ENCODE data around the gene CTNNBIP1.

Gene CTNNBIP1

DNA sequence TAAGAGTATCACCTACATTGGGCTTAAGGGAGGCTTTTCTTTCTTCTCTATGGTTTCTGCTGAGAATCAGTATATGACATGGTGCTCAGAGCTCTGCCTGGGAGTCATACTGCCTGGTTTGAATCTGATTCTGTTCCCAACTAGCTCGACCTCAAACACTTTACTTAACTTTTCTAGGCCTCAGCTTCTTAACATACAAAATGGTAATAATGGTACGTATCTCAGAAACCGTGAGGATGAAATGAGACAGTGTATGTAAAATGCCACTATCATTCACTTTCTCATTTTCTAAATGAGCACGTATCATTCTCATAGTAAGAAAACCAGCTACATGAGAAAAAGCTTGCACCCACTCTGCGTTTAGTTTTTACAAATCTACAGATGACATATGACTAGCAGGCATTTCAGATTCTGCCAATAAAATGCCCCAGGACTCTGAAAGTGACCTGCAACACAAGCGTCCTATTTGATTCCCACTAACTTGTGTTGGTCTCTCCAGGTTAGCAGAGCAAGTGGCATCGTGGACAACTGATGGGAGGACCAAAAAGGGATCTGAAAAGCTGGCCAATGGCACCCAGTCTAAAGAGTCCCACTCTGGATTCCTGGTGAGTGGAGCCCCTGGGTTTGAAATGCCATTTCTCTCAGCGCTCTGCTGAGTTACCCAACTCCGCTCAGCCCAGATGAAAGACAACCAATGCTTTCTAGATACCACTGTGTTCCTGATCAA lies 6.1 kb downstream of the CTNNBIP1 start:
- no peak for FAIRE-seq

DNA sequence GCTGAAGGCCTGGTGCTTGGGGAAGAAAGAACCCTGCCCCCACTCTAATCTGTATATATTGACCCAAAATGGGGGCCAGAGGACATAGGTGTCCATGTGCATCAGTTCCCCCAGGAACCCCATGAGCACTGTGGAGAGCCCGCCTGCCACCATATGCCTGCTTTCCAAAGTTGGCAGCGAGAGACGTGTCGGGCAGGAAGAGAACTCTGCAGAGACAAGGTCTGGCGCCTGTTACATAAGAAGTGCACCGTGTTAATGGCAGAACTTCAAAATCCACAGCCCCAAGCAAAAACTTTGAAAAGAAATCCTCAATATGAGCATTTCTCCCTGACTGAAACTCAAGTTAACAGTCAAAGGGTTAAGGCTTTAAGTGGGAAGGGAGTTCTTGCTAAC lies 8.0 kb downstream of the CTNNBIP1 start:
- FAIRE-seq = no peak

DNA sequence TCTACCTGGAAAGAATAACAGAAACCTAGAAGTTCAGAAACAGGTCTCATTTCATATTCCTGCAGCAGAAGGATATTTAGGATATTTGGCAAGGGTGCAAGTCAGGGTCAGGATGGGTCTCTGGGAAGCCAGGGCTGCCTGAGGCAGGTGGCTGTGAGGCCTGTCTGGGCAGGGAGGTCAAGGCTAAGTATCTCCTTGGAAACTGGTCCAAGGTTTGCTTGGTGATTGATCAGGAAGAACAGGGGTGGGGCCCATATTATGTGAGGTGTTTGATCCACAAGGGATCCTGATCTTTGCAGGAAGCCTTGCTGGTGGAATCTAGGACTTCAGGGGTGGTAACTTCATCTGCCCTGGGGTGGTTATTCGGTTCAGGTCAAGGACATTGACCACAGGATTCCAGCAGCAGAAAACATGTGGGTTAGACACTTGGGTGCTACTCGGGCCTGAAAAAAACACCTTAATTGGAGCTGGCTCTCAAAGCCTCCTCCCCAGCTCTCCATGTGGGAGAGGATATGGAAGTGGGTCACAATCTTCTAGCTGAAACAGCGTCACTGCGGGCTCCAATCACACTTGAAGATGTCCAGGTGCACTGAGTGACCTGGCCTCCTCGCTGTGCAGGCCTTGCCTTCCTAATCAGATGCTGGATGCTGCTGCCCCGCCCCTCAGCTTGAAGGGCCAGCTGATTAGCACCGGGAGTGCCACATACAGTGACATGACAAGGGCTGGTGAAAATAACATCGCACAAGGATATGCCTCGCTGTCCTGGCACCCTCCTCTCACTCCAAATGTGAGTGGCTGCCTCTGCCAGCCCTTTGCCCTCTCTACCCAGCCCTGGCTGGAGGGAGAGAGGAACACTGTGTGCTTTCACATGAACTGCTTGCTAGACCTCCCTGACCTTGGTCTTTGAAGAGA lies 8.7 kb downstream of the CTNNBIP1 start:
- FAIRE-seq = no peak

DNA sequence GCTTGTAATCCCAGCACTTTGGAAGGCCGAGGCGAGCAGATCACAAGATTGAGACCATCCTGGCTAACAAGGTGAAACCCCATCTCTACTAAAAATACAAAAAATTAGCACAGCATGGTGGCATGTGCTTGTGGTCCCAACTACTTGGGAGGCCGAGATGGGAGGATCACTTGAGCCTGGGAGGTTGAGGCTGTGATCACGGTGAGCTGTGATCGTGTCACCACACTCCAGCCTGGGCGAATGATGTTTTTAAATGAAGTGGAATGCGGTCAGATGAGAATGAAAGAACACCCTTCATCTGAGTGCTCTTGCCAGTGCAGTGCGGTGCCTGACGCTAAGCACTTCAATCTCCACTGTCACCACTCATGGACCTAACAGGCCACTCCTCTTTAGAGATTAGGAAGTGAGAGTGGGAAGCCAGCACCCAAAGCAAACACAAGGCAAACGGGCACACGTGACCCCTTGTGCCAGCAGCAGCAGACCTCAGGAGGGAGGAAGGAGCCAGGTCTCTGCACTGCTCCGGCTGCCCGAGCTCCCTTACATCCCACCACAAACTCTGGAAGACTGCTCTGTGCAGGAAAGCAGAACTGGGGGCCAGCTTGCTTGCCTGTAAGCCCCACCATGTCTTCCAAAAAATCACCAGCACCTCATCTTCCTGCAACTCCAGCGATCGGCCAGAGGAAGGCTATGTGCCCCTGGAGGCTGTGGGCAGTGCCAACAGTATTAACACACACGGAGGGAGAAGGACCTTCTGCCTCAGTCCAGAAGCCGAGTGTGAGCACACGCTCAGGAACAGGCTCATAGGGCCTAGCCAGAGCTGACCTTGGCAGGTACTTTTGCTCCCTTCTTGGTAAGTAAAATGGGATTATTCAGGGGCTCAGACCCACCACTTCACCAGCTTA lies 9.7 kb downstream of the CTNNBIP1 start:
- FAIRE-seq = no peak

DNA sequence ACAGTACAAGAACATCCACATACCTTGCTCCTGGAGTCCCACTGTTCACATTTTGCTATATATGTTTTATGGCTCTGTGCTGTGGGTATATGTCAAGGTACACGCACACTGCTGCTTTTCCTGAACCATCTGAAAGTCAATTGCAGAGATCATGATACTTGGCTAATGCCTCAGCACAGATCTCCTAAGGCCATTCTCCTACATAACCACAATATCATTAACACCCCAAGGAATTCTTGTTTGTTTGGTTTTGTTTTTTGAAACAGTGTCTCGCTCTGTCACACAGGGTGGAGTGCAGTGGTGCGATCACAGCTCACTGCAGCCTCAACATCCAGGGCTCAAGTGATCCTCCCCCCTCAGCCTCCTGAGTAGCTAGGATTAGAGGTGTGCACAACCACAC lies 16.0 kb downstream of the CTNNBIP1 start:
- no peak for FAIRE-seq

DNA sequence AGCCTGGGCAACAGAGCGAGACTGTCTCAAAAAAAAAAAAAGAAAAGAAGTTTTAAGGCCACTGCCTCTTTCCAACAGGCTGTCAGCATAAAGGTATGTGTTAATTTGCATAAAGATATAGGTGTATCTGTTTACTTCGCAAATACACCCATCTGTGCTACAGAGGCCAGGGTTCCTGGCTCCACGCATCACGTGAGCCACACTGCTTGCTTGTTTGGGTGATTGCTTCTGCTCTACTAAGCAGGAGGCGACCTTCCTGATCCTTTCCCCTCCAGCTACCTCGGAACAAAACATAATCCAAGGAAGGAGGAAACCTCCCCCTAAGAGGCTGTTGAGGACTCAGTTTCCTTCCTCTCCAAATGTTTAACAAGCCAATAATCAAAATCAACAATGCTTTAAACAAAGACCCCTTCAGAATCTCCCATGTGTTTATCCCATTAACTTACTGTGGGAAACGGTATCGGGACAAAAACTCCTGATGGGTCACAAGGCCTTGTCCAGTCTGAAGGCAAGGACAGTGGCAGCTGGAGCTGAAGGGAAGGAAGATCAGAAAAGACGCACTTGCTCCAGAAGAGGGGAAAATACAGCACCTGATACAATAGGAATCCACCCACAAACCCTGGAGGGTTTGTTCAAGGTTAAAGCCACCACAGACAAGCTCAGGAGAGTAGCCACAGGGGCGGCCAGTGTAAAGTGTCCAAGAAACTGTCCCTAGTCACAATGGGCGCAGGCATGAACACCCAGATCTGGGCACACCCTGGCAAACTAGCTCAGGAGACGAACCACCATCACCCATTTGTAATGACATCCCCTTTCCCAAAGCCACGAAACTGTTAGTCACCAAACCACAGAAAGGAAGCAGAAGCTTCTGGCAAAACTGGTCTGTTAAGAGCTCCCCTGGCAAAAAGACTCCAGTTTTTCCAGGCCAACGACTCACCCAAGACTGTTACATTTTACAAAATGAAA lies 17.2 kb downstream of the CTNNBIP1 start:
- no peak for FAIRE-seq

DNA sequence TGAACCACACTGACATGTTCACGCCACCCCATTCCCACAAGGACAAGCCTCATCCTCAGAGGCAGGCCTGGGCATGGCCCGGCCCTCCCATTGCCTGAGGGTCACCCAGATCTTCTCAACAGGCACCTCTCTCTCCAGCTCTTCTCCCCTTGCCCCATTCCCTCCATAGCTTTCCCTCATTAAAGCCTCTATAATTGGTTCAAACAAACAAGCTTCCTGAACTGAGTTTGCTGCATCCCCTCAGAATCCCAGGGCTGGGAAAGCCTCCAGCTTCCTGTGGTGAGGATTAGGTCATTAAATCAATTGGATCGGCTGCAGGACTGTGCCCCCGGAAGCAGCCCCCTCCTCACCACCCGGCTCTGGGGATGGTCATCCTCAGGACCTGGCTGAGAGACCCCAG lies 18.9 kb downstream of the CTNNBIP1 start:
- FAIRE-seq = no peak

DNA sequence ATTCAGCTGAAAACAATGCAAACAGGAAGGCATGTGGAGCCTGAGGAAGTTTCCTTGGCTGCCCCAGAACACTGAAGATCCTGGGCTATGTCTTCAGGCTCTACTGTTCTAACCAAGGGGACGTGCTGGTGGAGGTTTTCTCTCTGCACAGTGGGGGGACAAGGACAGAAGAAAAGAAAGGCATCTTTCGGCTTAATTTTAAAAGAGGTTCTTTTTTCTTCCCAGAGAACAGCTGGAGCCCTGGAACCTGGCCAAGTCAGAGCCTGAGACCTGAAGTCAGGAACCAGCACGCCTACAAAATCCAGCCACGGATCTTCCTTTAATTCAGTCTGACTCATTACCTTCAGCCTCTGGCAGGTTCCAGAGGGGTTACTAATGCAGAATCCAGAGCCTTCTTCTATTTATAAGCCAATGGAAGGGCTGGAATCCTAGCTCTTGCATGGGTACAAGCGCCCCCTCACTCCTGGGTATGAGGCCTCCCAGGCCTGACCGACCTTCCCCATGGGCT lies 19.8 kb downstream of the CTNNBIP1 start:
- FAIRE-seq = no peak

DNA sequence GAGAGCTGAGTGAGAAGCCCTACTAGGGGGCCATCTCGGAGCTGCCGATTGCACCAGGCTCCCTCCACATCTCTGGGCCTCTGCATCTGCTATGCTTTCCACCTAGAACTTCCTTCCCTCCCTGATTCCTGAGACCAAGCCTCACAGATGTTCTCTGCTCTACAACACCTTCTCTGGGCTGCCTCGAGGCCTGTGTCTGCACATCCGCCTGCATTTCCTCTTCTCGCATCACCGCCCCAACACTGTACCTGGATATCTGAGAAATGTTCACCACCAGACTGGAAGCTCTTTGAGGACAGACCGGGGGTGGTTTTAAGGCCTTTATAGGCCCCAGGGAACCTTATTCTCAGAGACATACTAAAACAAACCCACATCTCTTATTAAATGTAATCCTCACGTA lies 20.7 kb downstream of the CTNNBIP1 start:
- no peak for FAIRE-seq

DNA sequence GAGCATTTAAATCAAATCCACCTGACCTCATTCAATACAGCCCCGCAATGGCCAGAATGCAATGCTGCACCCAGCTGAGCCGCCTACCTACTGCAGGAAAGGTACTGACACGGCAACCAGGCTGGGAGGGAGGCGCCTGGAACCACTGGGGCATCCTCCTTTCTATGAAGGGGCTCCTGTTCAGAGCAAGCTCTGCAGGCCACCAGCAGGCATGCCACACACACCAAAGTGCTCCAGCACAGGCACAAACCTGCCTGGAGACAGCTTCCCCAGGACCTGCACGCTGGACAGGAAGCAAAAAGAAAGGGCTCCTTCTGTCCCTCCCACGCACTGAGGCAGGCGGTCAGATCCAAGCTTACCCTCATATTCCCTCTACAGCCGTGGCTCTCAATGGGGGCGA lies 21.2 kb downstream of the CTNNBIP1 start:
- FAIRE-seq = no peak

DNA sequence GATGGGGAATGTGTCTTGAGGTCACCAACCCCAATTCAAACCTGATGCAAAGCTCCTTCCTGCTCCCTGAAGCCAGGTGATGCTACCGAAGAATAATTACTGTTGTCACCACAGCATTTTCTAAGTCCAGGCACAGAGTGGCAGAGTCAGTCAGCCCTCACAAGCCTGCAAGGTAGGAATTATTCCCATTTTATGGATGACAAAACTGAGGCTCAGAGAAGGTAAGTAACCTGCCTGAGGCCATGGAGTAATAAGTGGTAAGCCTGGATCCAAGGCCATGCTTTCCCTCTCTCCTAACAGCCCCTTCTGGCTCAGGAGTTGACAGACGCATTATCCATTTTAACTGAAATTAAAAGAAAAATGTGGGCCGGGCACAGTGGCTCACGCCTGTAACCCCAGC lies 23.0 kb downstream of the CTNNBIP1 start:
- no peak for FAIRE-seq

DNA sequence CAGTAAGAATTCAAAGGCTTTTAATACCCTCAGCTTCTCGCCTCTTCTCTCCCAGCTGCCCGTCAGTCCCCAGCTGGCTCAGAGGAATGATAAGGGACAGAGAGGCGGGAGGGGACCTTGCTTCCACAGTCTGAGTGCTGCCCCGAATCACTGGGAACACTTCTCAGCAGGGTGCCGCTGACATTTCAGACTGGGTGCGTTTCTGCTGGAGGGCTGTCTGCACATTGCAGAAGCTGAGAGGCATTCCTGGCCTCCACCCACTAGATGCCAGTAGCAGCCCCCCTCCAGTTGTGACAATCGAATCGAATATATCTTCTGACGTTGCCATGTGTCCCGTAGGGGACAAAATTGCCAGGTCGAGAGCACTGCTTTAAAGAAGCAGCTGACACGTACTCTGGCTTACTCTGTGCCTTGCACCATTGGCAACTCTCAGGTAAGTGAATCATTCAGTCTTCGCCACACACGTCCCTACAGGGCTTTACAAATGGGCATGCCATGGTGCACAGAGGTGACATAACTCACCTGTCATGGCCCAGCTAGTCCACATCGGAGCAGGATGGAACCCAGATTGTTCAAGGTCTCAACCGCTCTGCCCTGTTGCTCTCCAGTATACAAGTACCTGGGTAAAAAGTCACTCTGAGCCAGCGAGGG lies 23.9 kb downstream of the CTNNBIP1 start:
- no peak for FAIRE-seq

DNA sequence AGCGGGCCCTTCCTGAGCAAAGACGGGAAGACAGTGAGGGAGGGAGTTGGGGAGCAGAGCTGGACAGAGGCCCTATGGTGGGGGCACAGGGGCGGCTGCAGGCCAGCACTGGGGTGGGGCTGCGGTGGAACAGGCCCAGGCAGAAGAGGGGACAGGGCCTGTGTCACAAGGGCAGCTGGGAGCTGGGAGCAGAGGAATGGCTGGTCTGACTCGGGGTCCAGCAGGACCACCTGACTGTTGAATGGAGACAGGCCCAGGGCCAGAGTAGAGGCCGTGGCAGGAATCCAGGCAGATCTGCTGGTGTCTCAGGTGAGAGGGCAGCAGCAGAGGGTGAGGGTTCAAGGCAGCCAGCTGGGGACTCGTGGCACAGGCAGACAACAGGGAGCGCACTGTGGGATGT lies 25.3 kb downstream of the CTNNBIP1 start:
- FAIRE-seq = no peak

DNA sequence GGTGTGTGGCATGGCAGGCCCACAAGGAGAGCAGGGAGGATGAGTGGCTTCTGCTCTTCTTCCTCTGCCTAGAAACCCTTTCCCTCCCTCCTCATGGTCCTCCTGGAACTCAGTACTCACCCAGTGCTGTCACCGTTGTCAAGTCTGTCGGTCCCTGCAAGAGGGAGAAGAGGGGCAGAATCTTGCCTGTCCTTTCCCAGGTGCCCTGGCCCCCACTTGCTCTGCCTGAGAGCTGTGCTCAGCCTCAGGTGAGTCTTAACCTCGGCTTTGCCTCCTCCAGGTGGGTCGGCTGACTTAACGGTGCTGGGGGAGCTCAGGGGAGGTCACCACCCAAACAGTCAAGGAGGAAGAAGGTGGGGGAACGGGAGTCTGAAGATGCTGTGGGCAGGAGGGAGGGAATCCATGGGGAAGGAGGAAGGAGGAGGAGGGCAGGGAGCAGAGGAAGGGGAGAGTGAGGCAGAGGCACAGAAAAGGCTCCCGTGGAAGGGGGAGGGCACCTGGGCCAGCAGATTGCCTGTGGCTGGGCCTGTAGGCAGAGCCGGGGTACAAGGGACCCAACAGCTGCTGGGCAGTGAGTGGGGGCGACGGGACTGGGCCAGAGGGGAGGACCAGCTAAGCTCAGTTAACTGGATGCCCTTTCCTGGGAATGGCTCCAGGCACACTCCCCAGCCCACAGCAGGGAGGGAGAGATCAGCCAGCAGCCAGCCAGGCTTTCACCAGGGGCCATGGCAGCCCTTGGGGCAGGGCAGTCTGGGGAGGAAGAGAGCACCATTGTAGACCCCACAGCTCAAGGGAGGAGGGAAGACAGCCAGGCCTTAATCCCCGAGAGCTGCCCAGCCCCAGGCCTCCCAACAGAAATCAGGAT lies 26.3 kb downstream of the CTNNBIP1 start:
- FAIRE-seq = no peak

DNA sequence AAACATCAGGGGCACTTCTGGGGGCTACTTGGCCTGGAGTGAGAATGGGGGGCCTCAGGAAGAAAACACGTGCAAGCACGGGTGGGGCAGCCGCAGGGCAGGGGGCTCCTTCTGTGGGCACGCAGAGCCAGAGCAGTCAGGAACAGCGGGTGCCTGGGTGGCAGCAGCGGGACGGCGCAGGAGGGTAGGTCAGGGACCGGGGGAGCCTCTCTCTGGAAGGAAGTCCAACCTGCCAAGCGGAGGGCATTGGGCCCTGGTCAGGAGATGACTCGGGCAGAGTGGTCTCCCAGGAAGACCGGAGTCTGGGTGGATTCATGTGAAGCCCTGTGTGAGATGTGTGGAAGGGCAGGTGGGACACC lies 27.1 kb downstream of the CTNNBIP1 start:
- FAIRE-seq = no peak

DNA sequence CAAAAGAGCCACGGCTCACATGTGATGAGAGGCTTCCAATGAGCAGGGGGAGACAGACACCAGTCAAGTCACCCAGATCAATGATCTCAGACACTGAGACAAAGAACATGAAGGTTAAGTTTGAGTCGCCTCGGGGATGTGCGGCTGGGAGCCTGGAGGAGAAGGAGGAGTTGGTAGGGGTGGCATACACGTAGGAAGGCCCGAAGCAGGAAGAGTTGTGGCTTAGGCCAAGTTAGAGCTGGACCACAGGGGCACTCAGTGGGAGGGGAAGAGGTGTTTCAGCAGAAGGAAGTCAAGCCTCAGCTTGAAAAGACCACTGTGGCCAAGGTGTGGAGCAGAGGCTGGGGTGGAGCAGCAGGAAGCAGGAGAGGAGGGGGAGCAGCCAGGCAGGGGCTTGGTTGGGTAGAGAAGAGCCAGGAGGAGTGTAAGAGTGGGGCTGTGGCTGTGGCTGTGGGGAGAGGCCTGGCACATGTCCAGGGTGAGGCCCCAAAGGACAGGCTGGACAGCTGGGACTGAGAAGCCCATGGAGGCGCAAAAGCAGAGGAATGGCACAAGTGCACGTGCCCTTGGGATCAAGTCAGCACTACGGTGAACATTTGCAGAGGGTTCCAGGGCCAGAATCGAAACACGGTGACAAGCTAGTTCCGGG lies 27.6 kb downstream of the CTNNBIP1 start:
- FAIRE-seq = no peak

DNA sequence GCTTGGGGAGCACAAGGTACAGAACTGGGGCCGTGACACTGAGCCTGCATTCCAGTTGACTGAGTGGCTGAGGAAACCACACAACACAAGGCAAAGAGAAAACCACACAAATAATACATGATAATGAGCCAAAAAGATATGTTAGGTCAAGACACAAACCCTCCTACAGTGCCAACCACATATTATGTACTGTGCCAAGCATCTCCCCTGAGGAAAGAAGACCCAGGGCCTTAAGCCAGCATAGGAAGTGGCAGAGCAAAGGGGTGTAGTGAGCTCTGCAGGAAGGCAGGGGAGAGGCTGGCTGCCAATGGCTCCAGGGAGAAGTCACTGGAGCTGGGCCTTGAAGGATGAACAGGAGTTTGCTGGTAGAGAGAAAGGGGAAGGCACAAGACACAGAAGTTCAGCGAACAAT lies 28.2 kb downstream of the CTNNBIP1 start:
- FAIRE-seq = no peak

DNA sequence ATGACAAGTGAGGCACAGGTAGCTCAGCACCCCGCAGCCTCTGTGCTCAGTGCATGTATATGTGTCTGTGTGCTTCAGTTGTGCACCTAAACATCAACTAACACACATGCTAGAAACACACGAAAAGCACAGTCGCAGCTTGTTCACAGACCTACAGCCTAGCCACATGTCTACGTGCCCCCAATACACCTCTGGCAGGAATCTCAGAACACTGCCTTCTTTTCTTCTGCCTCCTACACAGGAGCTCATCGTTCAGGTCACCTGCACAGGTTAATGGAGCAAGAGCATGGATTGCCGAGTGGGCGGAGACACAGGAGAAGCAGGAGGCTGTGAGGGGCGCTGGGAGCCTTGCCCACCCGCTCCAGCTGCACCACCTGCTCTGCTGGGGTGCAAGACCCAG lies 31.7 kb downstream of the CTNNBIP1 start:
- FAIRE-seq = no peak

DNA sequence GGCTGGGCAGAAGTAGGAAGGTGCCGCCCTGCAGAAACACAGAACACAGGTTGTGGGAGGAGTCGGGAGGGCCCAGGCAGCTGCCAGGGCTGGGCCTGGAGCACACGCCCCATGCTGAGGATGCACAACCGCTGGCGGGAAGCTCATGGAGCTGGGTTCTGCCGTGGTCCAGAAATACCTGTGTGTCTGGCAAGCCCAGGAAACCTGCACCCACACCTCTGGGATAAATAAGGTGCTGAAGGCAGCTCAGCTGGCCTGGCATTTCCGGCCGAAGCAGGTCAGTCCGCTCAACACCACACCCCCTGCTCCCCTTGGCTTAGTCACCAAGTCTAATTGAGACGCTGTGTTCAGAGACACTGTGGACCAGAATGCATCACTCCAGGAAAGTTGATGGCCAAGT lies 32.1 kb downstream of the CTNNBIP1 start:
- FAIRE-seq = no peak

DNA sequence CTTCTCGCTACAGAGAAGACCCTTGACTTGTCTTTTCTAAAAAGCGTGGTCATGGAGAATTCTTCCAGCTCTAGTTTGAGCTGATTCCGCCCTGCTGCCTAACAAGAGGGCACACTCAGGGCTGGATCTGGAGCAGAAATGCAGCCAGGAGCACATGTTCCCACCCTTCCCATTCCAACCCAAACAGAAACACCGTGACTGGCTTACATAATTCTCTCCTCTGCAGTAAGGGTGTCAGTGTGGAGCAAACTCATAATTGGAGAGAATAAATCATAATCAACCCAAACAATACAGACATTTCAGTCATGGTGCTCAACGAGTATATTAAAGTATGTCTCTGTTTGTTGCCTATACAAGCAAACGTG lies 34.5 kb downstream of the CTNNBIP1 start:
- FAIRE-seq = no peak

Measured in A204.1 (cell line).